Choroid plexus epithelial cell (primary cell): ENCODE measurements around the gene PTPRT.
"Not testable (repeated sequence)": the region's sequence is repeated elsewhere in the genome, so short reads cannot be mapped to it uniquely, and the experiment has no call there.

Source experiments
- DNase-seq: peaks from one replicate; pipeline ENCODE4 v3.0.0-alpha.2; 2010; ENCODE audit warnings: low read depth
- H3K4me3 ChIP-seq: 2 replicates; pipeline ENCODE4 v1.5.1; 2011; ENCODE audit warnings: low read depth, mild to moderate bottlenecking, control low read depth, low read length, moderate library complexity
- TF ChIP-seq, protein P1 (sequence below): conservative IDR thresholded peaks from 2 replicates; pipeline ENCODE4 v1.5.1; 2011; ENCODE audit warnings: low read depth, mild to moderate bottlenecking, control low read depth, inconsistent platforms, low read length, moderate library complexity

PTPRT gene

GRCh38 chr20:42214074-42214473, 975.6 kb downstream of the PTPRT start:
- no peak for DNase-seq
- H3K4me3 ChIP-seq = no peak overlapping the region
- TF ChIP-seq, protein P1, sequence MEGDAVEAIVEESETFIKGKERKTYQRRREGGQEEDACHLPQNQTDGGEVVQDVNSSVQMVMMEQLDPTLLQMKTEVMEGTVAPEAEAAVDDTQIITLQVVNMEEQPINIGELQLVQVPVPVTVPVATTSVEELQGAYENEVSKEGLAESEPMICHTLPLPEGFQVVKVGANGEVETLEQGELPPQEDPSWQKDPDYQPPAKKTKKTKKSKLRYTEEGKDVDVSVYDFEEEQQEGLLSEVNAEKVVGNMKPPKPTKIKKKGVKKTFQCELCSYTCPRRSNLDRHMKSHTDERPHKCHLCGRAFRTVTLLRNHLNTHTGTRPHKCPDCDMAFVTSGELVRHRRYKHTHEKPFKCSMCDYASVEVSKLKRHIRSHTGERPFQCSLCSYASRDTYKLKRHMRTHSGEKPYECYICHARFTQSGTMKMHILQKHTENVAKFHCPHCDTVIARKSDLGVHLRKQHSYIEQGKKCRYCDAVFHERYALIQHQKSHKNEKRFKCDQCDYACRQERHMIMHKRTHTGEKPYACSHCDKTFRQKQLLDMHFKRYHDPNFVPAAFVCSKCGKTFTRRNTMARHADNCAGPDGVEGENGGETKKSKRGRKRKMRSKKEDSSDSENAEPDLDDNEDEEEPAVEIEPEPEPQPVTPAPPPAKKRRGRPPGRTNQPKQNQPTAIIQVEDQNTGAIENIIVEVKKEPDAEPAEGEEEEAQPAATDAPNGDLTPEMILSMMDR = no peak

- TF ChIP-seq, protein P1 = no peak
- DNase-seq = no peak
- no peak overlapping the region for H3K4me3 ChIP-seq
Observed at GRCh38 chr20:42212391-42212790, 977.3 kb downstream of the PTPRT start.

- H3K4me3 ChIP-seq = not testable (repeated sequence)
Observed at GRCh38 chr20:42206557-42206956, 983.1 kb downstream of the PTPRT start.

DNA sequence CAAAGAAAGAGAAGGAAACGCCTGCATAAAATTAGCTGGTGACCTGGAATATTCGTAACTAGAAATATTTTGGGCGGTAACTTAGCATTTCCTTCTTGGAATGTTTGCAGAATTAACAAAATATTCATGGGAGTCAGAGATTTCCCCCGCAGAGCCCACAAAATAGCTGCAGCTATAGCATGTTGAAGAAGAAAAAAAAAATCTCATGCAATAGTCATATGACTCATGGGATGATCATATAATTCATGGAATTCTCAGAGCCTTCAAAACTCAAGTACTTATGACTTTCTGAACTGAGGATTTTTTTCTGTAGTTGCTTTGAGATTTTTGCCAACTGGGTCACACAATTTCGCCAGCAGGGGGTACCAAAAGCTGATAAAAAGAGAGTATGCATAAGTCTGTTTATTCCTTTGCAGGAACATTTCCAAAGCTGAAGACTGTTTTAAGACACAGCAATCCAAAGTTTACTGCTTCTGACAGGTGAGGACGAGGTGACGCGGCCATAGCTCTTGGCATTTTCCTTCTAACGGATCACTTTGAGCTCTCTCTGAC, 985.5 kb downstream of the PTPRT start:
- H3K4me3 ChIP-seq = no peak overlapping the region
- no peak for DNase-seq
- TF ChIP-seq, protein P1 = no peak

More at GRCh38 chr20:42206557-42206956, 983.1 kb downstream of the PTPRT start:
- not testable (repeated sequence) for DNase-seq

DNA sequence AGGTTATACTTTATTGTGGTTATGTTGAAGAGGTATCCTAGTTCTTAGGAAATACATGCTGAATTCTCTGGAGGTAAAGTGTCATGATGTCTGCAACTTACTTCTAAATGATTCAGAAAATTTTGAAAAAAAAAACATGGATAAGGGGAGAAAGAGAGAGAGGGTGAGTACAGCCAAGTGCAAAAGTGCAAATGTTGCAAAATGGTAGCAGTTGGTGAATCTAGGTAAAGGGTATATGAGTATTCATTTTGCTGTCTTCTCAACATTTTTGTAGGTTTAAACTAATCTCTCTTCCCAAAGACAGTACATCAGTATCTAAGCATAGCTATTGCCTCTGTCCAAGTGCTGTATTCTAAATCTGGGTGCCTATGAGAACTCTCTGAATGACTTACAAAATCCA, 992.1 kb downstream of the PTPRT start:
- TF ChIP-seq, protein P1 = no peak
- DNase-seq = no peak
- no peak overlapping the region for H3K4me3 ChIP-seq

- DNase-seq = no peak
- TF ChIP-seq, protein P1 = no peak
- no peak overlapping the region for H3K4me3 ChIP-seq
Observed at GRCh38 chr20:42193119-42193518, 996.6 kb downstream of the PTPRT start.

- no peak overlapping the region for H3K4me3 ChIP-seq
- DNase-seq = no peak
- TF ChIP-seq, protein P1 = no peak
Observed at GRCh38 chr20:42192321-42192720, 997.4 kb downstream of the PTPRT start.
